Measurements from ENCODE around the gene GRK5.
"Not testable (repeated sequence)": the region's sequence is repeated elsewhere in the genome, so short reads cannot be mapped to it uniquely, and the experiment has no call there.

The GRK5 gene

GRCh38 chr10:119431034-119431772 lies 223.8 kb downstream of the GRK5 start:
- H3K4ac ChIP-seq (ENCODE audit: low read length), result no peak overlapping the region
- no peak overlapping the region for H2AK5ac ChIP-seq (ENCODE audit: low read depth, low read length)
- no peak overlapping the region for H4K91ac ChIP-seq (ENCODE audit: low read depth, low read length, poor library complexity)
- H2AFZ ChIP-seq (ENCODE audit: low read length), result no peak overlapping the region
- no peak overlapping the region for H3K27ac ChIP-seq (replicated peaks; ENCODE audit: low read length)
- no peak overlapping the region for H3K23ac ChIP-seq (ENCODE audit: low read depth, low read length, poor library complexity)
- no peak overlapping the region for H2BK5ac ChIP-seq (ENCODE audit: low read length)
- H2BK12ac ChIP-seq (ENCODE audit: low read length), result no peak overlapping the region
- no peak overlapping the region for H3K9ac ChIP-seq (ENCODE audit: low read depth, low read length, poor library complexity)
- no peak overlapping the region for H3K14ac ChIP-seq (ENCODE audit: low read length)
- H2BK120ac ChIP-seq (ENCODE audit: low read depth, low read length), result no peak overlapping the region
- WGBS, 2 donors (ENCODE audit: extremely low coverage in 2 of 2, insufficient read length in 2 of 2, insufficient replicate concordance in 1 of 2), result no CpG with 5 or more reads among the region's 22 CpGs
- H3K4me2 ChIP-seq (ENCODE audit: insufficient read depth, low read length, poor library complexity, severe bottlenecking), result no peak overlapping the region
- no peak for DNase-seq (ENCODE audit: low spot score)
- no peak overlapping the region for H3K18ac ChIP-seq (ENCODE audit: low read length)
- no peaks in the 10 kb centered on the region for H3K4me1 ChIP-seq (ENCODE audit: control insufficient read depth in 2 of 2, insufficient read depth in 1 of 2, low read depth in 1 of 2, low read length in 2 of 2)
- no peak overlapping the region for H2BK15ac ChIP-seq (ENCODE audit: low read length)
- no peak overlapping the region for H4K8ac ChIP-seq (ENCODE audit: low read depth, low read length)
- H3K36me3 ChIP-seq (replicated peaks in 1 of 2; ENCODE audit: control insufficient read depth in 2 of 2, insufficient read depth in 2 of 2, low read length in 2 of 2), result peaks cover 19 to 23% of the 10 kb centered on the region in 2 donors
- H3K9me3 ChIP-seq (replicated peaks in 1 of 2; ENCODE audit: control insufficient read depth in 2 of 2, insufficient read depth in 1 of 2, low read depth in 1 of 2, low read length in 2 of 2), result peaks cover 13 to 15% of the 10 kb centered on the region in 2 donors
- no peaks in the 10 kb centered on the region for H3K27me3 ChIP-seq (ENCODE audit: control insufficient read depth in 3 of 3, insufficient read depth in 3 of 3, low read depth in 1 of 3, low read length in 3 of 3)
- H3K79me1 ChIP-seq (ENCODE audit: low read depth, low read length), result no peaks in the 10 kb centered on the region
- H3K4me3 ChIP-seq (ENCODE audit: low read length in 2 of 2), result no peak overlapping the region

- H3K14ac ChIP-seq (ENCODE audit: low read length), result no peak overlapping the region
- no peaks in the 10 kb centered on the region for H3K79me1 ChIP-seq (ENCODE audit: low read depth, low read length)
- H3K4me1 ChIP-seq (ENCODE audit: control insufficient read depth in 2 of 2, insufficient read depth in 1 of 2, low read depth in 1 of 2, low read length in 2 of 2), result no peaks in the 10 kb centered on the region
- no peak overlapping the region for H3K23ac ChIP-seq (ENCODE audit: low read depth, low read length, poor library complexity)
- no peak overlapping the region for H3K18ac ChIP-seq (ENCODE audit: low read length)
- no peak overlapping the region for H2BK5ac ChIP-seq (ENCODE audit: low read length)
- no CpG with 5 or more reads among the region's 3 CpGs for WGBS, 2 donors (ENCODE audit: extremely low coverage in 2 of 2, insufficient read length in 2 of 2, insufficient replicate concordance in 1 of 2)
- no peak overlapping the region for H3K4me3 ChIP-seq (ENCODE audit: low read length in 2 of 2)
- no peak for DNase-seq (ENCODE audit: low spot score)
- peaks cover 12 to 16% of the 10 kb centered on the region in 2 donors for H3K9me3 ChIP-seq (replicated peaks in 1 of 2; ENCODE audit: control insufficient read depth in 2 of 2, insufficient read depth in 1 of 2, low read depth in 1 of 2, low read length in 2 of 2)
- no peaks in the 10 kb centered on the region for H3K27me3 ChIP-seq (ENCODE audit: control insufficient read depth in 3 of 3, insufficient read depth in 3 of 3, low read depth in 1 of 3, low read length in 3 of 3)
- H3K4ac ChIP-seq (ENCODE audit: low read length), result no peak overlapping the region
- no peak overlapping the region for H2BK15ac ChIP-seq (ENCODE audit: low read length)
- no peak overlapping the region for H3K9ac ChIP-seq (ENCODE audit: low read depth, low read length, poor library complexity)
- H4K8ac ChIP-seq (ENCODE audit: low read depth, low read length), result no peak overlapping the region
- H3K36me3 ChIP-seq (replicated peaks in 1 of 2; ENCODE audit: control insufficient read depth in 2 of 2, insufficient read depth in 2 of 2, low read length in 2 of 2), result peaks cover 13 to 21% of the 10 kb centered on the region in 2 donors
- H4K91ac ChIP-seq (ENCODE audit: low read depth, low read length, poor library complexity), result no peak overlapping the region
- H2AFZ ChIP-seq (ENCODE audit: low read length), result no peak overlapping the region
- no peak overlapping the region for H2BK12ac ChIP-seq (ENCODE audit: low read length)
- no peak overlapping the region for H2BK120ac ChIP-seq (ENCODE audit: low read depth, low read length)
- H3K4me2 ChIP-seq (ENCODE audit: insufficient read depth, low read length, poor library complexity, severe bottlenecking), result no peak overlapping the region
- H3K27ac ChIP-seq (replicated peaks; ENCODE audit: low read length), result no peak overlapping the region
- no peak overlapping the region for H2AK5ac ChIP-seq (ENCODE audit: low read depth, low read length)
Observed at GRCh38 chr10:119431773-119432135, 224.4 kb downstream of the GRK5 start.

GRCh38 chr10:119434942-119435341 lies 227.6 kb downstream of the GRK5 start:
- not testable (repeated sequence) for H3K18ac ChIP-seq (ENCODE audit: low read length); H2AK5ac ChIP-seq (ENCODE audit: low read depth, low read length); H4K8ac ChIP-seq (ENCODE audit: low read depth, low read length); H3K4me3 ChIP-seq (ENCODE audit: low read length in 2 of 2); H4K91ac ChIP-seq (ENCODE audit: low read depth, low read length, poor library complexity); H3K4ac ChIP-seq (ENCODE audit: low read length); H3K9ac ChIP-seq (ENCODE audit: low read depth, low read length, poor library complexity); H3K4me2 ChIP-seq (ENCODE audit: insufficient read depth, low read length, poor library complexity, severe bottlenecking); H3K36me3 ChIP-seq (replicated peaks in 1 of 2; ENCODE audit: control insufficient read depth in 2 of 2, insufficient read depth in 2 of 2, low read length in 2 of 2); H2BK15ac ChIP-seq (ENCODE audit: low read length); H3K23ac ChIP-seq (ENCODE audit: low read depth, low read length, poor library complexity); H3K4me1 ChIP-seq (ENCODE audit: control insufficient read depth in 2 of 2, insufficient read depth in 1 of 2, low read depth in 1 of 2, low read length in 2 of 2); H3K14ac ChIP-seq (ENCODE audit: low read length); H3K79me1 ChIP-seq (ENCODE audit: low read depth, low read length); H2BK5ac ChIP-seq (ENCODE audit: low read length); H2BK12ac ChIP-seq (ENCODE audit: low read length); H2AFZ ChIP-seq (ENCODE audit: low read length); H2BK120ac ChIP-seq (ENCODE audit: low read depth, low read length); H3K27ac ChIP-seq (replicated peaks; ENCODE audit: low read length); DNase-seq (ENCODE audit: low spot score); H3K27me3 ChIP-seq (ENCODE audit: control insufficient read depth in 3 of 3, insufficient read depth in 3 of 3, low read depth in 1 of 3, low read length in 3 of 3)
- WGBS, 2 donors (ENCODE audit: extremely low coverage in 2 of 2, insufficient read length in 2 of 2, insufficient replicate concordance in 1 of 2), result no CpG with 5 or more reads among the region's 5 CpGs
- H3K9me3 ChIP-seq (replicated peaks in 1 of 2; ENCODE audit: control insufficient read depth in 2 of 2, insufficient read depth in 1 of 2, low read depth in 1 of 2, low read length in 2 of 2), result peaks cover 11 to 20% of the 10 kb centered on the region in 2 donors

GRCh38 chr10:119438717-119439116 lies 231.3 kb downstream of the GRK5 start:
- Histone ChIP-seq H3K27me3 (ENCODE audit: control insufficient read depth in 3 of 3, insufficient read depth in 3 of 3, low read depth in 1 of 3, low read length in 3 of 3) (no peaks in the 10 kb centered on the region), H4K8ac (ENCODE audit: low read depth, low read length) (no peak overlapping the region), H2BK5ac (ENCODE audit: low read length) (no peak overlapping the region), H3K14ac (ENCODE audit: low read length) (no peak overlapping the region), H4K91ac (ENCODE audit: low read depth, low read length, poor library complexity) (no peak overlapping the region), H3K4me2 (ENCODE audit: insufficient read depth, low read length, poor library complexity, severe bottlenecking) (no peak overlapping the region), H3K27ac (replicated peaks; ENCODE audit: low read length) (no peak overlapping the region), H2AFZ (ENCODE audit: low read length) (no peak overlapping the region), H2BK120ac (ENCODE audit: low read depth, low read length) (no peak overlapping the region), H3K18ac (ENCODE audit: low read length) (no peak overlapping the region), H3K9me3 (replicated peaks in 1 of 2; ENCODE audit: control insufficient read depth in 2 of 2, insufficient read depth in 1 of 2, low read depth in 1 of 2, low read length in 2 of 2) (peaks cover 8 to 17% of the 10 kb centered on the region in 2 donors), H3K4me3 (ENCODE audit: low read length in 2 of 2) (no peak overlapping the region), H2AK5ac (ENCODE audit: low read depth, low read length) (no peak overlapping the region), H3K4ac (ENCODE audit: low read length) (no peak overlapping the region), H3K23ac (ENCODE audit: low read depth, low read length, poor library complexity) (no peak overlapping the region), H3K79me1 (ENCODE audit: low read depth, low read length) (no peaks in the 10 kb centered on the region), H3K4me1 (ENCODE audit: control insufficient read depth in 2 of 2, insufficient read depth in 1 of 2, low read depth in 1 of 2, low read length in 2 of 2) (peaks cover 14 to 15% of the 10 kb centered on the region in 2 donors), H2BK12ac (ENCODE audit: low read length) (no peak overlapping the region), H2BK15ac (ENCODE audit: low read length) (no peak overlapping the region), H3K36me3 (replicated peaks in 1 of 2; ENCODE audit: control insufficient read depth in 2 of 2, insufficient read depth in 2 of 2, low read length in 2 of 2) (peaks cover 0 to 3% of the 10 kb centered on the region in 2 donors), H3K9ac (ENCODE audit: low read depth, low read length, poor library complexity) (no peak overlapping the region)
- no peak for DNase-seq (ENCODE audit: low spot score)
- WGBS, 2 donors (ENCODE audit: extremely low coverage in 2 of 2, insufficient read length in 2 of 2, insufficient replicate concordance in 1 of 2), result no CpG with 5 or more reads among the region's 2 CpGs
